WTC11 (cell line): ENCODE data around the gene TP73. TPM values are rescaled to one million over a fixed set of nuclear protein-coding genes. Genes with fewer than 3 reads are reported as not detected.

Experiments used
- ATAC-seq: fragments of 200-7000 bp; cut with Tn5 transposase; 2 replicates; pipeline ENCODE4 v1.10.0; 2021; ENCODE audit warnings: mild to moderate bottlenecking, moderate library complexity
- CTCF ChIA-PET: fragments of 300-600 bp; sonication (Branson Sonifier 250); formaldehyde crosslinking; loops from one replicate; lab custom pipeline; 2021; ENCODE audit warnings: antibody characterized with exemption; lab: Charles Lee
- POLR2A ChIA-PET: fragments of 350-600 bp; sonication (Branson Sonifier 250); formaldehyde crosslinking; loops from one replicate; lab custom pipeline; 2021; ENCODE audit warnings: antibody characterized with exemption; lab: Charles Lee
- DNase-seq: peaks from one replicate; pipeline ENCODE4 v3.0.0; 2021; ENCODE audit warnings: low spot score
- H3K27ac Mint-ChIP-seq: 2 replicates; pipeline ENCODE4 v1.8.0; 2021; ENCODE audit warnings: mixed read lengths
- H3K27me3 Mint-ChIP-seq: 2 replicates; pipeline ENCODE4 v1.8.0; 2021; ENCODE audit warnings: low read depth, mild to moderate bottlenecking, moderate library complexity, mixed read lengths
- H3K36me3 Mint-ChIP-seq: 2 replicates; pipeline ENCODE4 v1.8.0; 2021; ENCODE audit warnings: mixed read lengths
- H3K4me1 Mint-ChIP-seq: 2 replicates; pipeline ENCODE4 v1.8.0; 2022; ENCODE audit warnings: mixed read lengths
- H3K4me3 Mint-ChIP-seq: 2 replicates; pipeline ENCODE4 v1.8.0; 2021; ENCODE audit warnings: mild to moderate bottlenecking, moderate library complexity, mixed read lengths
- H3K9me3 Mint-ChIP-seq: 2 replicates; pipeline ENCODE4 v1.8.0; 2021; ENCODE audit warnings: mixed read lengths
- ATF3 ChIP-seq: sonication (generic); formaldehyde crosslinking; conservative IDR thresholded peaks from 2 replicates; pipeline ENCODE4 v1.8.1; 2022; ENCODE audit warnings: mild to moderate bottlenecking, missing genetic modification reagents
- CREM ChIP-seq: sonication (generic); formaldehyde crosslinking; IDR thresholded peaks from 2 replicates; pipeline ENCODE4 v1.8.1; 2022; ENCODE audit warnings: mild to moderate bottlenecking, missing genetic modification reagents, moderate library complexity
- ERG ChIP-seq: fragments of 250-450 bp; sonication (Bioruptor Pico); IDR thresholded peaks from 2 replicates; pipeline ENCODE4 v1.8.0; 2021; ENCODE audit warnings: mild to moderate bottlenecking
- FOXK1 ChIP-seq: sonication (generic); formaldehyde crosslinking; IDR thresholded peaks from 2 replicates; pipeline ENCODE4 v1.8.0; 2022; ENCODE audit warnings: mild to moderate bottlenecking, moderate library complexity, missing genetic modification reagents
- GRHL2 ChIP-seq: fragments of 250-450 bp; sonication (Bioruptor Pico); IDR thresholded peaks from 2 replicates; pipeline ENCODE4 v1.8.0; 2022; ENCODE audit warnings: mild to moderate bottlenecking, moderate library complexity; ENCODE audit not compliant: insufficient replicate concordance, severe bottlenecking
- IRF2 ChIP-seq: sonication (generic); formaldehyde crosslinking; IDR thresholded peaks from 2 replicates; pipeline ENCODE4 v1.8.0; 2022; ENCODE audit warnings: low read depth, missing genetic modification reagents, borderline replicate concordance
- JAZF1 ChIP-seq: fragments of 250-450 bp; sonication (Bioruptor Pico); IDR thresholded peaks from 2 replicates; pipeline ENCODE4 v1.9.0; 2021; ENCODE audit warnings: moderate library complexity, mild to moderate bottlenecking, inconsistent platforms
- JUN ChIP-seq: sonication (generic); formaldehyde crosslinking; IDR thresholded peaks from 2 replicates; pipeline ENCODE4 v1.8.0; 2023; ENCODE audit warnings: mild to moderate bottlenecking, missing genetic modification reagents
- MYBL2 ChIP-seq: sonication (generic); formaldehyde crosslinking; IDR thresholded peaks from 2 replicates; pipeline ENCODE4 v1.8.1; 2023; ENCODE audit warnings: mild to moderate bottlenecking, moderate library complexity, missing genetic modification reagents
- NR2C2 ChIP-seq: sonication (generic); formaldehyde crosslinking; IDR thresholded peaks from 2 replicates; pipeline ENCODE4 v1.8.0; 2022; ENCODE audit warnings: mild to moderate bottlenecking, missing genetic modification reagents
- NR3C1 ChIP-seq: sonication (generic); formaldehyde crosslinking; conservative IDR thresholded peaks from 2 replicates; pipeline ENCODE4 v1.8.1; 2023; ENCODE audit warnings: low read depth, mild to moderate bottlenecking, missing genetic modification reagents
- SMAD3 ChIP-seq: sonication (generic); formaldehyde crosslinking; IDR thresholded peaks from 2 replicates; pipeline ENCODE4 v1.8.0; 2022; ENCODE audit warnings: missing genetic modification reagents, mild to moderate bottlenecking, borderline replicate concordance
- SMAD4 ChIP-seq: sonication (generic); formaldehyde crosslinking; IDR thresholded peaks from 2 replicates; pipeline ENCODE4 v1.8.0; 2022; ENCODE audit warnings: mild to moderate bottlenecking, missing genetic modification reagents
- SOX15 ChIP-seq: fragments of 250-450 bp; sonication (Bioruptor Pico); IDR thresholded peaks from 2 replicates; pipeline ENCODE4 v1.9.0; 2021; ENCODE audit warnings: mild to moderate bottlenecking
- SP1 ChIP-seq: sonication (generic); formaldehyde crosslinking; conservative IDR thresholded peaks from 2 replicates; pipeline ENCODE4 v1.8.1; 2022; ENCODE audit warnings: missing genetic modification reagents
- STAT6 ChIP-seq: sonication (generic); formaldehyde crosslinking; conservative IDR thresholded peaks from 2 replicates; pipeline ENCODE4 v1.8.1; 2023; ENCODE audit warnings: mild to moderate bottlenecking, low read depth, missing genetic modification reagents, moderate library complexity
- TEAD1 ChIP-seq: sonication (generic); formaldehyde crosslinking; IDR thresholded peaks from 2 replicates; pipeline ENCODE4 v1.8.0; 2022; ENCODE audit warnings: mild to moderate bottlenecking, missing genetic modification reagents
- TEAD4 ChIP-seq: sonication (generic); formaldehyde crosslinking; IDR thresholded peaks from 2 replicates; pipeline ENCODE4 v1.8.0; 2022; ENCODE audit warnings: mild to moderate bottlenecking, missing genetic modification reagents
- ZMAT4 ChIP-seq: fragments of 250-450 bp; sonication (Bioruptor Pico); IDR thresholded peaks from 2 replicates; pipeline ENCODE4 v1.9.0; 2021; ENCODE audit warnings: mild to moderate bottlenecking
- ZNF121 ChIP-seq: sonication (generic); formaldehyde crosslinking; IDR thresholded peaks from 2 replicates; pipeline ENCODE4 v1.8.0; 2023; ENCODE audit warnings: missing genetic modification reagents
- ZNF138 ChIP-seq: sonication (generic); formaldehyde crosslinking; conservative IDR thresholded peaks from 2 replicates; pipeline ENCODE4 v1.8.1; 2022; ENCODE audit warnings: mild to moderate bottlenecking, moderate library complexity, missing genetic modification reagents
- ZNF317 ChIP-seq: sonication (generic); formaldehyde crosslinking; IDR thresholded peaks from 2 replicates; pipeline ENCODE4 v1.8.1; 2023; ENCODE audit warnings: low read depth, mild to moderate bottlenecking, moderate library complexity, missing genetic modification reagents, borderline replicate concordance
- total RNA-seq: library from RNA; stranded (reverse); gene quantifications from 3 replicates; pipeline ENCODE4 v1.2.3, GENCODE V29; 2021
- TF ChIP-seq, protein P1 (sequence below): sonication (generic); formaldehyde crosslinking; IDR thresholded peaks from 2 replicates; pipeline ENCODE4 v1.8.0; 2022; ENCODE audit warnings: mild to moderate bottlenecking, missing genetic modification reagents
- TF ChIP-seq, protein P2 (sequence below): sonication (generic); formaldehyde crosslinking; IDR thresholded peaks from 2 replicates; pipeline ENCODE4 v1.8.0; 2022; ENCODE audit warnings: mild to moderate bottlenecking, missing genetic modification reagents
- TF ChIP-seq, protein P3 (sequence below): sonication (generic); formaldehyde crosslinking; IDR thresholded peaks from 2 replicates; pipeline ENCODE4 v1.8.1; 2022; ENCODE audit warnings: low read depth, missing genetic modification reagents, borderline replicate concordance

Gene TP73
- total RNA-seq, 1 experiment from 2014 or later, result 5.7 TPM

DNA sequence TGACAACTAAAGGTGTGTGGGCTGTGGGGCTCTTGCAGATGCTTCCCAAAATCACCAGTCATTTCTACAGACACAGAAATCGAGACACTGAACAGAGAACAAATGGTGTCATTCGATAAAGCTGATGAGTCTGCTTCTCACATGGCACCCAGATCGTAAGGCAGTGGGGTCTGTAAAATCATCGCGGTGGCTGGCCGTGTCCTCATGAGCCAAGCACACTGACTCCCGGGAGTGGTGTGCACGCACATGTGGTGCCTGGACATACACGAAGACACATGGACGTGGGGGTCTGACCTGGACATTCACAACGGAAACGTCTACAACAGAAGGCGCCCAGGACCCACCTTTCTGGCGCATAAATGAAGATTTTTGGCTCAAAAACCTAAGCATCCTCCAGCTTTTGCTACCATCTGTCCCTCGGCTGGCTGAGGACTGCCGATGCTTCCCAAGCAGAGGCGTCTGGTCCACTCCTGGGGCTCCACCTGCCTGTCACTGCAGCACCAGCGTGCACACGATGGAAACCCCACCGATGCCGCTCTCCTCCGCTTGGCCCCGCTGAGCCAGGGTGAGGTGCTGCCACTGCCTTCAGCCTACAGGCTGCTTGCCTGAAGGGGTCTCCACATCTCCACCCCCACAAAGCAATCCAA lies 127.1 kb downstream of the TP73 start (continued):
- no peak for TF ChIP-seq NR3C1 (CRISPR knock-in tag)

- POLR2A ChIA-PET, result no interaction called here
- Mint-ChIP-seq H3K9me3 (no peaks in the 10 kb centered on the region), H3K36me3 (peaks cover 56% of the 10 kb centered on the region), H3K4me3 (no peak overlapping the region)
- TF ChIP-seq ATF3 (CRISPR knock-in tag) (no peak), GRHL2 (CRISPR knock-in tag) (no peak), ZNF317 (CRISPR knock-in tag) (no peak), JAZF1 (no peak), CREM (CRISPR knock-in tag) (no peak), SMAD4 (CRISPR knock-in tag) (no peak), NR2C2 (CRISPR knock-in tag) (no peak), MYBL2 (no peak), TEAD1 (CRISPR knock-in tag) (no peak), ERG (CRISPR knock-in tag) (no peak), SOX15 (CRISPR knock-in tag) (no peak), ZMAT4 (CRISPR knock-in tag) (no peak), FOXK1 (CRISPR knock-in tag) (no peak), SMAD3 (no peak), STAT6 (no peak), ZNF138 (CRISPR knock-in tag) (no peak)
- TF ChIP-seq, protein P1, sequence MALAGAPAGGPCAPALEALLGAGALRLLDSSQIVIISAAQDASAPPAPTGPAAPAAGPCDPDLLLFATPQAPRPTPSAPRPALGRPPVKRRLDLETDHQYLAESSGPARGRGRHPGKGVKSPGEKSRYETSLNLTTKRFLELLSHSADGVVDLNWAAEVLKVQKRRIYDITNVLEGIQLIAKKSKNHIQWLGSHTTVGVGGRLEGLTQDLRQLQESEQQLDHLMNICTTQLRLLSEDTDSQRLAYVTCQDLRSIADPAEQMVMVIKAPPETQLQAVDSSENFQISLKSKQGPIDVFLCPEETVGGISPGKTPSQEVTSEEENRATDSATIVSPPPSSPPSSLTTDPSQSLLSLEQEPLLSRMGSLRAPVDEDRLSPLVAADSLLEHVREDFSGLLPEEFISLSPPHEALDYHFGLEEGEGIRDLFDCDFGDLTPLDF, result no peak
- TF ChIP-seq, all 79 proteins: peak for 0
- DNase-seq (no peak), ATAC-seq (no peak)
- H3K4me1 Mint-ChIP-seq, result peaks cover 10% of the 10 kb centered on the region
- H3K27me3 Mint-ChIP-seq, result no peaks in the 10 kb centered on the region
- CTCF ChIA-PET, result interaction anchor here (0.7 kb wide), 1 partner anchor 1968 kb away, joined by 4 read pairs; no protein-coding TSS in a partner anchor
- no peak overlapping the region for H3K27ac Mint-ChIP-seq
Observed at GRCh38 chr1:3779912-3780416, 127.6 kb downstream of the TP73 start.

DNA sequence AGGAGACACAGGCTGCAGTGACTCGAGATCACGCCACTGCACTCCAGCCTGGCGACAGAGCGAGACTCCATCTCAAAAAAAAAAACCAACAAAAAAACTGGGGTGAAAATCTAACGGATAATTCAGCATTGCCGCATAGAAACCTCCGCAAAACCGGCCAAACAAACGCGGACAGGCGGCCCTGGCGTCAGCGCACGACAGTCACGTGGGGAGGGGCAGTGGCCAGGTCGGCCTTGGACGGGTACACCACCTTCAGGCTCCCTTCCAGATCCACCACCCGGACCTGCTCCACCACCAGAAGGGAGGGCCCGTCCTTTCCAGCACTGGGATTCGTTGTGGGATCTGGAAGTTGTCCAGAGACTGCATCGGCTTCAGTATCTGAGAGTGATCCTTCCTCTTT lies 128.6 kb downstream of the TP73 start:
- Mint-ChIP-seq H3K9me3 (no peaks in the 10 kb centered on the region), H3K4me1 (peaks cover under 1% of the 10 kb centered on the region), H3K36me3 (peaks cover 65% of the 10 kb centered on the region), H3K27me3 (no peaks in the 10 kb centered on the region), H3K27ac (no peak overlapping the region), H3K4me3 (no peak overlapping the region)
- DNase-seq, result no peak
- POLR2A ChIA-PET, result no interaction called here
- no peak for ATAC-seq
- CTCF ChIA-PET, result interaction anchor here (0.6 to 0.7 kb wide), 2 partner anchors 30 to 1967 kb away, joined by 3 to 4 read pairs; no protein-coding TSS in a partner anchor
- TF ChIP-seq ZNF121 (CRISPR knock-in tag) (no peak), SP1 (no peak), TEAD4 (CRISPR knock-in tag) (no peak), IRF2 (CRISPR knock-in tag) (no peak), JUN (CRISPR knock-in tag) (no peak), ZMAT4 (CRISPR knock-in tag) (no peak)
- TF ChIP-seq, protein P2, sequence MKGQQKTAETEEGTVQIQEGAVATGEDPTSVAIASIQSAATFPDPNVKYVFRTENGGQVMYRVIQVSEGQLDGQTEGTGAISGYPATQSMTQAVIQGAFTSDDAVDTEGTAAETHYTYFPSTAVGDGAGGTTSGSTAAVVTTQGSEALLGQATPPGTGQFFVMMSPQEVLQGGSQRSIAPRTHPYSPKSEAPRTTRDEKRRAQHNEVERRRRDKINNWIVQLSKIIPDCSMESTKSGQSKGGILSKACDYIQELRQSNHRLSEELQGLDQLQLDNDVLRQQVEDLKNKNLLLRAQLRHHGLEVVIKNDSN (CRISPR knock-in tag), result no peak
- TF ChIP-seq, protein P3, sequence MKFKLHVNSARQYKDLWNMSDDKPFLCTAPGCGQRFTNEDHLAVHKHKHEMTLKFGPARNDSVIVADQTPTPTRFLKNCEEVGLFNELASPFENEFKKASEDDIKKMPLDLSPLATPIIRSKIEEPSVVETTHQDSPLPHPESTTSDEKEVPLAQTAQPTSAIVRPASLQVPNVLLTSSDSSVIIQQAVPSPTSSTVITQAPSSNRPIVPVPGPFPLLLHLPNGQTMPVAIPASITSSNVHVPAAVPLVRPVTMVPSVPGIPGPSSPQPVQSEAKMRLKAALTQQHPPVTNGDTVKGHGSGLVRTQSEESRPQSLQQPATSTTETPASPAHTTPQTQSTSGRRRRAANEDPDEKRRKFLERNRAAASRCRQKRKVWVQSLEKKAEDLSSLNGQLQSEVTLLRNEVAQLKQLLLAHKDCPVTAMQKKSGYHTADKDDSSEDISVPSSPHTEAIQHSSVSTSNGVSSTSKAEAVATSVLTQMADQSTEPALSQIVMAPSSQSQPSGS (CRISPR knock-in tag), result no peak
